ENCODE data around the gene KATNAL2. TPM values are rescaled to one million over a fixed set of nuclear protein-coding genes. Genes with fewer than 3 reads are reported as not detected.
A peak's percentile ranks its signal among the peaks of the same experiment; 100 is the strongest.

KATNAL2 gene
- total RNA-seq, 6 experiments from 2014 or later = 1.2 to 5.1 (median 2.7) TPM

DNA sequence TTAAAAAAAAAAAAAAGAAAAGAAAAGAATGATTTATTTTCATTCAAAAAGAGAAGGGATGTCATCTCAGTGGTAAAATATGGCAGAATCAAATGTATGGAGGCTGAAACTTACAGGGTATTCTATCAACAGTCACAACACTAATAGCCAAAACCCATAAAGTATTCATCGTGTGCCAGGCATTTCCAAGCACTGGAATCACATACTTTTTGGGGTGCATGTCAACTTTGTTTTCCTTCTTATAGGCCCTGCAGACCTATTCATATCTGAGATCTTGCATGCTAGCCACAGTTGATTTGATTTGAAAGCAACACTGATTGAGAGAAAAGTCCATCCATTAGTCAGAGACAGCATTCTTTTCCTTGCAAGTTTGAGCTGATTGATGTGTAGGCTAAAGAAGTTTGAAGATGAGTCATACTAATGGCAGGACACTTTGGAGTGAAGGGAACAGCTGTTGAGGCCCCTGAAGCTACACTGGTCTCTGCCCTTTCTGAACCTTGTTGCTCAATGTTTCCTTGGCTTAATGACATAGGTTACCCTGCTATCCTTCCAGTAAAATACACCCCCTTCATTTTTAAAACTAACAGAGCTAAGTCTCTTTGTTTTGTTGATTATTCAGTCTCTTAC lies 22.0 kb downstream of the KATNAL2 start:
- WGBS (ENCODE audit: insufficient coverage, low coverage, low lambda C conversion rate, missing lambda C conversion rate) = 100% methylated on average over 1 of the region's 1 CpG
- H3K27ac ChIP-seq = no peak overlapping the region

DNA sequence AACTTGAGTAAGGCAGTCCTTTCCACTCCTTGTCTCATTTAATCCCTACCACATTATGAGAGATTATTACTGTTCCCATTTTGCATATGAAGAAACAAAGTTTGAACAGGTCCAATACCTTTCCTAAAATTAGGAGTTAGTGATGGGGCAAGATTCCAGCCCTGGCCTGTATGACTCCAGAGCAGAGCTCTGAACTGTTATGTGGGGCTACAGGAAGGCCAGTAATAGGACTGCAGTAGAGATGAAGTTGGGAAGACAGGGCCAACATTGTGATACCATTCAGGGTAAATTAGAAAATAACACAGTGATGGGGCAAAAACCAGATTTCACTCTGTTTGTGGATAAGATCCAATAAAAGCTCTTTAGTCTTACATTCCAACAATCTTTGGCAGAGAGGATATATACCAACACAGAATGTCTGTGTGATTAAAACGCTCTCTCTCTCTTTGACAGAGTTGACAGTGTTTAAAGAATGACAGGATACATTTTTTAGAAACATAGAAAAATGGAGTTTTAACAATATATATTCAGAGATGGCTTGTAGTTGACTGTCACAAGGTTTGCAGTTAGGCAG lies 22.7 kb downstream of the KATNAL2 start:
- DNase-seq = no peak
- 80% methylated on average over 1 of the region's 1 CpG for WGBS (ENCODE audit: insufficient coverage, low coverage, low lambda C conversion rate, missing lambda C conversion rate)
- Histone ChIP-seq H3K9me3 (no peaks in the 10 kb centered on the region), H3K4me1 (no peaks in the 10 kb centered on the region), H3K4me3 (no peak overlapping the region), H3K36me3 (no peaks in the 10 kb centered on the region), H3K27me3 (no peaks in the 10 kb centered on the region), H3K27ac (no peak overlapping the region)
- intact Hi-C loops (cut with DNase I) = no loop called here
- no peak for ATAC-seq
- TF ChIP-seq POLR2A (IDR thresholded peaks at IDR 0.05) = no peak
- TF ChIP-seq, protein P1, sequence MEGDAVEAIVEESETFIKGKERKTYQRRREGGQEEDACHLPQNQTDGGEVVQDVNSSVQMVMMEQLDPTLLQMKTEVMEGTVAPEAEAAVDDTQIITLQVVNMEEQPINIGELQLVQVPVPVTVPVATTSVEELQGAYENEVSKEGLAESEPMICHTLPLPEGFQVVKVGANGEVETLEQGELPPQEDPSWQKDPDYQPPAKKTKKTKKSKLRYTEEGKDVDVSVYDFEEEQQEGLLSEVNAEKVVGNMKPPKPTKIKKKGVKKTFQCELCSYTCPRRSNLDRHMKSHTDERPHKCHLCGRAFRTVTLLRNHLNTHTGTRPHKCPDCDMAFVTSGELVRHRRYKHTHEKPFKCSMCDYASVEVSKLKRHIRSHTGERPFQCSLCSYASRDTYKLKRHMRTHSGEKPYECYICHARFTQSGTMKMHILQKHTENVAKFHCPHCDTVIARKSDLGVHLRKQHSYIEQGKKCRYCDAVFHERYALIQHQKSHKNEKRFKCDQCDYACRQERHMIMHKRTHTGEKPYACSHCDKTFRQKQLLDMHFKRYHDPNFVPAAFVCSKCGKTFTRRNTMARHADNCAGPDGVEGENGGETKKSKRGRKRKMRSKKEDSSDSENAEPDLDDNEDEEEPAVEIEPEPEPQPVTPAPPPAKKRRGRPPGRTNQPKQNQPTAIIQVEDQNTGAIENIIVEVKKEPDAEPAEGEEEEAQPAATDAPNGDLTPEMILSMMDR (IDR thresholded peaks at IDR 0.05) = no peak

More for the DNA sequence above, 22.0 kb downstream of the KATNAL2 start:
- no peak for TF ChIP-seq POLR2A (IDR thresholded peaks at IDR 0.05)
- TF ChIP-seq, protein P1 (IDR thresholded peaks at IDR 0.05) = no peak
- no peaks in the 10 kb centered on the region for H3K36me3 ChIP-seq
- no peak overlapping the region for H3K4me3 ChIP-seq
- no peaks in the 10 kb centered on the region for H3K27me3 ChIP-seq
- intact Hi-C loops (cut with DNase I) = no loop called here
- DNase-seq (no peak), ATAC-seq (peak in 3 of 4 donors; percentile 27 to 55 (median 35))
- H3K9me3 ChIP-seq = no peaks in the 10 kb centered on the region
- H3K4me1 ChIP-seq = no peaks in the 10 kb centered on the region

DNA sequence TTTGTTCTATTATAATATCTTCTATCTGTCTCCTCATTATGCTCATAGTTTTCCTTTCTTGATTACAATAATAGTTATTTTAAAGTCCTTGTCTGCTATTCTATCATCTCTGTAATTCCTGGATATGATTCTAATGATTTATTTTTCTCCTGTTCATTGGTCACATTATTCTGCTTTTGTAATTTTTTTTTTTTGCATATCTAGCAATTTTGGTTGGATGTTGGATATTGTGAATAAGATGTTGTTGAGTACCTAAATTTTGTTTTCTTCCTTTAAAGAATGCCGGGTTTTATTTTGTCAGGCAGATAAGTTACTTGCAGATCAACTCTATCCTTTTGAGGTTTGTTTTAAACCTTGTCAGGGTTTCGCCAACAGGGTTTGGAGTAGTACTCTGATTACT lies 25.2 kb downstream of the KATNAL2 start:
- TF ChIP-seq, protein P1 (IDR thresholded peaks at IDR 0.05) = no peak
- no peak for TF ChIP-seq POLR2A (IDR thresholded peaks at IDR 0.05)
- intact Hi-C loops (cut with DNase I) = no loop called here
- DNase-seq = no peak
- Histone ChIP-seq H3K27ac (no peak overlapping the region), H3K9me3 (no peaks in the 10 kb centered on the region), H3K4me3 (no peak overlapping the region), H3K36me3 (no peaks in the 10 kb centered on the region), H3K4me1 (no peaks in the 10 kb centered on the region), H3K27me3 (no peaks in the 10 kb centered on the region)
- WGBS (ENCODE audit: insufficient coverage, low coverage, low lambda C conversion rate, missing lambda C conversion rate) = 100% methylated on average over 2 of the region's 2 CpGs
- no peak for ATAC-seq

DNA sequence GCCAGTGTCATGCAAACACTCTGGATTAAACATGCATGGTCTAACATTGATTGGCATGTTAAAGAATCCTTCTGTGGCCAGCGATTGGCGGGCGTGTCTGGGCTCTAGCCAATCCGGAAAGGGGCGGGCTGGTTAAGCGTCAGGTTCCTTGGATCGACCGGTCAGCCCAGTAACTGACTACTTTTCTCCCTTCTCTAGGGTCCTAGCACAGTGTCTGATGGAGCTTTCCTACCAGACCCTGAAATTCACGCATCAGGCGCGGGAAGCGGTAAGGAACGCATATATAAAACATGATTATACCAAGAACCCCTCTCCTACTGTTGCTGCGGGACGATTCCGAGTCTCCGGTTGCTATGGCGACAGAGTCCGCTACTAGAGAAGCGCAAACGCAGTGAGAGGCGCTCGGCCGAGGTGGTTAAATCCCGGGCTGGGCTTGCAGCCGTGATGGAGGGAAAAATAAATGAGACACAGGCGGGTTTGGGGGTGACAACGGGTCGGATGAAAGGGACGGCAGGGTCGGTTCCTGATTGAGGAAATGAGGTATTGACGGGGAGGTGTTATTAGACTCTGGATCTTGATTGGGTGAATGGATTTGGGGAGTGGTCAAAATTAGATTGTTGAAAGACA lies 29.4 kb downstream of the KATNAL2 start:
- Histone ChIP-seq H3K4me1 (no peaks in the 10 kb centered on the region), H3K4me3 (peak overlapping the region; percentile 24 to 55 (median 35)), H3K9me3 (no peaks in the 10 kb centered on the region), H3K27me3 (no peaks in the 10 kb centered on the region), H3K27ac (no peak overlapping the region), H3K36me3 (no peaks in the 10 kb centered on the region)
- WGBS (ENCODE audit: insufficient coverage, low coverage, low lambda C conversion rate, missing lambda C conversion rate) = 16% methylated on average over 28 of the region's 32 CpGs
- TF ChIP-seq, protein P1 (IDR thresholded peaks at IDR 0.05) = no peak
- TF ChIP-seq POLR2A (IDR thresholded peaks at IDR 0.05) = no peak
- peak; percentile 87 to 97 (median 96) for ATAC-seq
- intact Hi-C loops (cut with DNase I) = no loop called here
- DNase-seq = peak; percentile 54 to 72 (median 70)
